HG03039 (cell line): Measurements from ENCODE around the gene ZNF615.
"Not testable (repeated sequence)": the region's sequence is repeated elsewhere in the genome, so short reads cannot be mapped to it uniquely, and the experiment has no call there.

ENCODE experiments used
- ATAC-seq: cut with Tn5 transposase; IDR thresholded peaks from one replicate; pipeline ENCODE4 v1.9.1; 2021; ENCODE audit warnings: mild to moderate bottlenecking, moderate library complexity; ENCODE audit not compliant: unreplicated experiment

The ZNF615 gene

GRCh38 chr19:51980926-51981325, 27.1 kb downstream of the ZNF615 start:
- ATAC-seq, result not testable (repeated sequence)

GRCh38 chr19:51980116-51980736, 27.8 kb downstream of the ZNF615 start:
- no peak for ATAC-seq

- ATAC-seq, result no peak
Observed at GRCh38 chr19:51978882-51979281, 29.1 kb downstream of the ZNF615 start.

GRCh38 chr19:51977346-51977745, 30.7 kb downstream of the ZNF615 start:
- no peak for ATAC-seq

- ATAC-seq, result no peak
Observed at GRCh38 chr19:51976852-51977251, 31.2 kb downstream of the ZNF615 start.

GRCh38 chr19:51975787-51976186, 32.2 kb downstream of the ZNF615 start:
- not testable (repeated sequence) for ATAC-seq

GRCh38 chr19:51971624-51972023, 36.4 kb downstream of the ZNF615 start:
- ATAC-seq, result no peak

GRCh38 chr19:51970718-51971117, 37.3 kb downstream of the ZNF615 start:
- ATAC-seq, result no peak

GRCh38 chr19:51965583-51965982, 42.4 kb downstream of the ZNF615 start:
- ATAC-seq, result no peak

- ATAC-seq, result not testable (repeated sequence)
Observed at GRCh38 chr19:51960621-51961233, 47.3 kb downstream of the ZNF615 start.

- no peak for ATAC-seq
Observed at GRCh38 chr19:51959791-51960190, 48.2 kb downstream of the ZNF615 start.

- not testable (repeated sequence) for ATAC-seq
Observed at GRCh38 chr19:51957846-51958245, 50.2 kb downstream of the ZNF615 start.

- ATAC-seq, result no peak
Observed at GRCh38 chr19:51948975-51949374, 59.0 kb downstream of the ZNF615 start.

GRCh38 chr19:51946602-51947001, 61.4 kb downstream of the ZNF615 start:
- ATAC-seq, result no peak

- no peak for ATAC-seq
Observed at GRCh38 chr19:51944798-51945552, 63.0 kb downstream of the ZNF615 start.
